HG02970 (cell line): ENCODE measurements around the gene BHLHE23.
"Not testable (repeated sequence)": the region's sequence is repeated elsewhere in the genome, so short reads cannot be mapped to it uniquely, and the experiment has no call there.

Experiments
- ATAC-seq: cut with Tn5 transposase; IDR thresholded peaks from one replicate; pipeline ENCODE4 v1.9.1; 2021; ENCODE audit warnings: mild to moderate bottlenecking, moderate library complexity, moderate number of reproducible peaks; ENCODE audit not compliant: unreplicated experiment, low FRiP score

BHLHE23 gene

DNA sequence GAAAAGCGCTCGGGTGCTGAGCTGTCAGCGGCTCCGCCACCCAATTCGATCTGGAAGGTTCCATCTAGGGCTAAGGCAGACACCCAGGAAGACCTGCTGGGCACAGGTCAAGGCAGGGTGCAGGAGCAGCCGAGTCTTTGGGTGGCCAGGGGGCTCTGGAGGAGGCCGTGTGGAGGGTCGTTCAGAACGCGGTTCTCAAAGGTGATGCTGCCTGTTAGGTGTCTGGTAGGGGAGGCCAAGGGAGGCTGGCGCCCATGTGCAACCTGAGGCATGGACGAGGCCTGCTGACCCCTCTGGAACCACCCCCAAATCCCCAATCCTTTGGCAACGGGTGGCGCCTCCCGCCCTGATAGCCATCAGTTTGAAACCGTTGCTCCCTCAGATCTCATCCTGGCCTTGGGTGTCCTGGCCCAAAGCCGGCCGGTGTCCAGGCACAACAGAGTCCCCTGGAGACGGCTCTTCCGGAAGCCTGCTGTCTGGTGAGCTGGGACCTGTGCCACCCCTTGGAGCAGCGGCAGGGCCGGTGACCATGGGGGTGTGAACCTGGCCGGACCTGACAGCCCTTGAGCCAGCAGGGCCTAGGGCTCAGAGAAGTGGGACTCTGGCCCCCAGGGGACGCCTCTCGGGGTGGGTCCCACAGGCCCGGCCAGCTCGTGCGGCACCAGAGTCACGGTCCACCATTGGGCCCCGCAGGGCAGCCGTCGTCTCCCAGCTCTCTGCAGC lies 43.7 kb downstream of the BHLHE23 start:
- ATAC-seq: no peak

DNA sequence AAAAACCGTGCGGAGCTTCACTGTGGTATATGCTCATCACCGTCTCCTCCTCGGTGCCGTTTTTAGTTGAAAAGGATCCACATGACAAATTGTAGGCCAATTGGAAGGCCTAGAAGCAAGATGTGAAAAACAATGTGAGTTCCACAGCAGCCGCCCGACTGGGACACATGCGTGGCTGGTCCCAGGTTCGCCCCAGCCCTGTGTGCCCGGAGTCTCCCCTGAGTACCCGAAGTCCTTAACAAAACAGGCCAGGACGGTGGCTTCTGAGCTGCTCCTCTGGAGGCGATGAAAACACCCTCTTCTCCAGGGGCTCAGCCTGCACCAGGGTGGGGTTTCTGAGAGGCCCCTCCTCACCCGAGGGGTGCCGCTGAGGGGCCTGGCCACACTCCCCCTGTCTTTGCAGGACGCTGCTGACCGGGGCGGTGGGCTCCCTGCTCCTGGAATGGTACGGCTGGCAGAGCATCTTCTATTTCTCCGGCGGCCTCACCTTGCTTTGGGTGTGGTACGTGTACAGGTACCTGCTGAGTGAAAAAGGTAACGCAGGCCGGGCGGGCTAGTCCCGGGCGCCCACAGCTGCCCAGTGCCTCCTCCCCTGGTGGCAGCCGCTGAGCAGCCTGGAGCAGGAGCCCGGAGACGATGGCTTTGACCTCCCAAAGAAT lies 44.4 kb downstream of the BHLHE23 start:
- no peak for ATAC-seq

DNA sequence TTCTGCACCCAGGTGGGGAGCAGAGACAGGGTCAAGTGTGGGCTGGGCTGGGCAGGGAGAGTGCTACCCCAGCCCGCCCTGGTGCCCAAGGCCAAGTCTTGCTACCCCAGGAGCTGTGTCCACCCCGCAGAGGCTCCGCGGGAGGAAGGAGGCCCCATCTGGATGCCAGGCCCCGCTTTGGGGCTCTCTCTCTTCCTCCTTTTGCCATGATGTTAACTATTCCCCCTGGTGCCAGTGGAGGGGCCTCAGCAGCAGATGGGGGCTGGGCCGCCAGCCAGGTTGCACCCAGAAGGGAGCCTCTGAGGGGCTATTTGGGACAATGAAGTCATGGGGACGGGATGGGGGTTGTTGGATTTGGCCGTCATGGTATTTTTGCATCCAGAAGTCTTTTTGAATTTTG lies 45.0 kb downstream of the BHLHE23 start:
- ATAC-seq: no peak

DNA sequence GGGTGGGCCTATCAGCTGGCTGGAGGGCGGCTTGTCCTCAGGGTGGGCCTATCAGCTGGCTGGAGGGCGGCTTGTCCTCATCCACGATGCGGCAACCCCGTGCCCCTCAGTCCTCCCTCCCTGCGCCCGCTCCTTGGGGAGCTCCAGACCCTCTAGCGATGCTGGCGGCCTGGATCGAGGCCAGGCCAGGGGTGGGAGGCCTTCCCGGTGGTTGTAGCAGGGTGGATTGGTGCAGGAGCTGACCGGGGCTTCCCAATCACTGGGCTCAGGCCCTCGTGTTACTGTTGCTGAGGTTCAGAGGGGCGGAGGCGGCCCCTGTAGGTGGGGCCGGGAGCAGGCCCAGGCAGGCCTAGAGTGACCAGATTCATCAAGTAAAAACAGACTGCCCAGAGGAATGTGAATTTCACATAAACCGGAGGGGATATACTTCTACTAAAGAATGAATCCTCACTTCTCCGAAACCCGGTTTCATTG lies 45.4 kb downstream of the BHLHE23 start:
- no peak for ATAC-seq

DNA sequence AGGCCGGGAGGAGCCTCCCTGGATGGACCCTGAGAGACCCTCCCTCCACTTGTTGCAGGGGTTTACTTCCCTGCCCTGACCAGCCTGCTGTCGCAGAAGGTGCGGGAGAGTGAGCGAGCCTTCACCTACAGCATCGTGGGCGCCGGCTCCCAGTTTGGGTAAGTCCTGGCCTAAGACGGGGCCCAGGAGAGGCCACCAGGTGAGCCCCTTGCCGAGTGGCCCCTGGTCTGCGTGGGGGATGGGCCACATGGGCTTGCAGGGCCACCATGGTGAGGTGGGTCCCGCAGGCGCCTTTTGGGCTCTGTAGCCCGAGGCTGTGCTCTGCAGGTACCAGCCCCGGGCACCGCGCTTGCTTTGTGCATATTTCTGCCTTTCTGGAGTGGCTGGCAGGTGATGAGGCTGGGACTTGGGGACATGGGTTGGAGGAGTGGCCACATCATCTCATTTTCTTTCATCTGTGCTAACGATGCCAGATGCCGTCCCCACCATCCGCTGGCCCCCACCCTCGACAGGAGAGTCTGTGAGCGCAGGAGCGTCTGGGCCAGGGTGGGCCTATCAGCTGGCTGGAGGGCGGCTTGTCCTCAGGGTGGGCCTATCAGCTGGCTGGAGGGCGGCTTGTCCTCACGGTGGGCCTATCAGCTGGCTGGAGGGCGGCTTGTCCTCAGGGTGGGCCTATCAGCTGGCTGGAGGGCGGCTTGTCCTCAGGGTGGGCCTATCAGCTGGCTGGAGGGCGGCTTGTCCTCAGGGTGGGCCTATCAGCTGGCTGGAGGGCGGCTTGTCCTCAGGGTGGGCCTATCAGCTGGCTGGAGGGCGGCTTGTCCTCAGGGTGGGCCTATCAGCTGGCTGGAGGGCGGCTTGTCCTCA lies 46.1 kb downstream of the BHLHE23 start:
- not testable (repeated sequence) for ATAC-seq

DNA sequence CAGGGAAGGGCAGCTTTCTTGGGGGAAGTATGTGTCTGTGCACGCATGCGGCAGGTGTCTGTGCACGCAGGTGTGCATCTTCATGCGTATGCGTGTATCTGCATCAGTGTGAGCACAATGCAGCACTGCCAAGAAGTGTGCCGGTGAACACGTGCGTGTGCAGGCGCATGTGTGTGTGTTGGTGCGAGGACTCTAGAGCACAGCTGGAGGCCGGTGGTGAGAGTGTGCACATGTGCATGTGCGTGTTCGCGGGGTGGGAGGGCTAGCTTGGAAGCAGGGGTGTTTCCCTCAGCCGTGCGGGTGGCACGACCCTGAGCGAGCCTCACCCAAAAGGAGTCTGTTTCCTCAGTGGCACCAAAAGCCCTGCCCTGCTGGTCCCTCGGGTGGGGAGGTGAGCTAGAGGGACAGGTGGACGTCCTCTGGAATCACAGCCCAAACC lies 46.7 kb downstream of the BHLHE23 start:
- ATAC-seq: no peak

DNA sequence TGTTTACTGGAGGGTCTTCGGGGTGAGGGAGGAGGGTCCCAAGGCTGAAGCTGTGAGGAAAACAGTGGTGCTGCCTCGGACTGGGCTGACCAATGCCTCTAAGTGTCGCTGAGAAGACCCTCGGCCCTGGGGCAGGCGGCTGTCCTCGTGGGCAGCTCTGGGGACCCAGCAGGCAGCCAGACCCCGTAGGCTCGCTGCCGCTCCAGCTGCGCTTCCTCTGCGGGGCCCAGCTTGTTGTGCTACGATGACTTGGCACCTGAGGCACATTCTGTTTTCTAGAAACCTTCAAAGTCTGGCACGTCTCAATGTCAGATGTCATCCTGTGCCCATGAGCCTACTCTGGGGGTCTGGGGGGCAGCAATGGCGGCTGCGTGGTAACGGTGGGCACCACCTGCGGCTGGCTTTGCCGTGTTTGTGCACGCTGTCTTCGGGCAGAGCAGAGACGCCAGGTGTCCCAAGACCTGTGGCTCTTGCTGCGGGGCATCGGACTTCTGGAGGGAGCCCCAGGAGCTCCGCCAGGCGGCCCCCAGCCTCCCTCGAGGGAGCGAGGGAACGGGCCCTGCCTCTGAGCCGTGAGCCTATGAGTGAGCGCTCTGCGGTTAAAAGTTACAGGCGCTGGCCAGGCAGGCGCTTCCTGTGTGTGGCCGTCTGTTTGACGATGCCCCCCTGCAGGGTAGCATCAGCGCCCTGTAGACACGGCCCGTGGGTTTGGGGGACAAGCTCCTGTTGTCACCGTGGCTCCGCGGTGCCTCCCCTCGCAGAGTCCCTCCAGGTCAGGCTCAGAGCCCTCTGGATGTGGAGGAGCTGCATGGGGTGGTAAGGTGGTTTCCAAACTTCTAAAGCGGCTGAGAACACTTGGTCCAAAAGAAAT lies 47.4 kb downstream of the BHLHE23 start:
- no peak for ATAC-seq

DNA sequence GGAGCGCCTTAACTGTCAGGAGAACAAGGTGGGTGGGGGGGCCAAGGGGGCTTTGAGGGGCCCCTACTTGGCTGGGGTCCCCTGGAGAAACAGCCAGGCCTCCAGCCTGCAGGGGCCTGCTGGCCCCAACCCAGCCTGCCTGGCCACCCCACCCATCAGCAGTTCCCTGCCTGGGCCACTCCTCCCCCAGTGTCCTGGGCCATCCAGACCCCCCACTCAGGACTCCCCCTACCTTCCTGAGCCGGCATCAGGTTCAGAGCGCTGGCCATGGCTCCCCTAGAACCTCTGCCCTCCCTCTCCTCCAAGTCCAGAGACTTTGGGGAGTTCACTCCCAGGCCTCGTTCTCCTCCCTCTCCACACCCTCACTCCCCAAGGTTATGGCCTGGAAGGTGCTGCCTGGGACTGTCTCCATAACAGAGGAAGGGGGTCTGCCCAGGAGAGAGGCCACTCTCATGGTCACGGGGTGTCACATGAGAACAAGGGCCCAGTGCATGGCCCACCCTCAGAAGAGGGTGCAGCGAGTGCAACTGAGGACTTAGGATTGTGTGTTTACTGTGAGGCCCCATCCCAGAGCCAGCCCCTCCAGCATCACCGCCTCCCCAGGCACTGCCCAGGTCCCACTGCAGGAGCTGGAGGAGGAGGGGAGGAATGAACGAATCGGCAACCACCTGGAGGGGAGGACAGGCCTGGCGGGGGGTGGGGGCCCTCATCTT lies 48.2 kb downstream of the BHLHE23 start:
- no peak for ATAC-seq

DNA sequence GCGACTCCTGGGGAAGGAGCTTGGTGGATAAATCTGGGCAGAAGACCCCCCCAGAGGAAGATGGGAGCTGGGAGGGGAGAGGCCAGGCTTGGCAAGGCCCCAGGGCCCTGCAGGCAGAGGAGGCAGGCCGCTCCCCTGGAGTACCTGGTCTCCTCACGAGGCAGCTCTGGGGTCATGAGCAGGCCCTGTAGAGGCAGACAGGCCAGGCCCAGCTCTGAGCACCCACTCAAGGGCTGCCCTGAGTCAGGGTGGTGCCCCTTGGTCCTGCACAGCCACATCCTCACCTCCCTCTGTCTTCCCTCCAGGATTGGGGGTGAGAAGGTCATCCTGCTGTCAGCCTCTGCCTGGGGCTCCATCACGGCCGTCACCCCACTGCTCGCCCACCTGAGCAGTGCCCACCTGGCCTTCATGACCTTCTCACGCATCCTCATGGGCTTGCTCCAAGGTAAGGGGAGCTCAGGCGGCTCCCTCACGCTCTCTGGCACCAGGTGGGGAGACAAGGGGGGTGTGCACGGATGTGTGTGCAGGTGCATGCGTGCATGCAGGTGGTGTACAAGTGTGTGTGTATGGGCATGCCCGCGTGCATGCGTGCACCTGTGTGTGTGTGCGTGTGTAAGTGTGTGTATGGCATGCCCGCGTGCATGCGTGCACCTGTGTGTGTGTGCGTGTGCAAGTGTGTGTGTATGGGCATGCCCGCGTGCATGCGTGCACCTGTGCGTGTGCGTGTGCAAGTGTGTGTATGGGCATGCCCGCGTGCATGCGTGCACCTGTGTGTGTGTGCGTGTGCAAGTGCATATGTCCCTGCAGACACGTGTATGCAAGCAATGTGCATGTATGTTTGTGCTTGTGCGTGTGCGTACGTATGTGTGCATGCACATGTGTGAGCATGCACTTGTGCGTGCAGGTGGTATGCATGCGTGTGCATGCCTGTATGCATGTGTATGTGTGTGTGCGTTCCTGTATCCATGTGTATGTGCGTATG lies 49.3 kb downstream of the BHLHE23 start:
- no peak for ATAC-seq

DNA sequence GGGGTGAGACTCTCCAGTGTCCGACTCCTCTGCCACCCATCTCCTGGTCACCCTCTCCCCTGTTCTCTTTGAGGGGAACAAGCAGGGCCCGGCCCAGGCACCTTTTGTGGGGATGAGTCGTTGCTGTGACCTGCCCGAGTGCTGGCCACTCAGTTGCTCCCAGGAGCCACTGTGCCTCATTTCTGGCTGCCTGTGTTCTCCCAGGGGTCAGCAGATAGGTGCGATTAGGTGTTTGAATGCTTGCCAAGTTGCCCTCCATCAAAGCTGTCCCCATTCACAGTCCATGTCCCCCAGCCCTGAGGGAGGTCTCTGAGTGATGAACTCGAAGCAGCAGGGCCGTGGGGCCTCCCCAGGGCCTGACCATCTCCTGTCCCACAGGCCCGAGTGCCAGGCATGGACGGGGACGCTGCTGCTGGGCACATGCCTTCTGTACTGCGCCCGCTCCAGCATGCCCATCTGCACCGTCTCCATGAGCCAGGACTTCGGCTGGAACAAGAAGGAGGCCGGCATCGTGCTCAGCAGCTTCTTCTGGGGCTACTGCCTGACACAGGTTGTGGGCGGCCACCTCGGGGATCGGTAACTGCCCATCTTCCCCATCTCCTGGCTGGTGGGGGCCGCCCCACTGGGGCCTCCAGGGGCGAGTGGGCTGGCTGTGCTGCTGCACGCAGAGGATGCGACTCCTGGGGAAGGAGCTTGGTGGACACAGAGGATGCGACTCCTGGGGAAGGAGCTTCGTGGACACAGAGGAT lies 50.2 kb downstream of the BHLHE23 start:
- ATAC-seq: no peak
